ENCODE results near the gene RPS6KA1. TPM values are rescaled to one million over a fixed set of nuclear protein-coding genes. Genes with fewer than 3 reads are reported as not detected.

RPS6KA1 gene
- total RNA-seq, 1 donor from 2014 or later: 4.6 TPM

GRCh38 chr1:26546819-26547218 is 17.3 kb downstream of the RPS6KA1 start:
- intact Hi-C loops (cut with micrococcal nuclease): no loop called here
- no peak for DNase-seq
- no peak for ATAC-seq

DNA sequence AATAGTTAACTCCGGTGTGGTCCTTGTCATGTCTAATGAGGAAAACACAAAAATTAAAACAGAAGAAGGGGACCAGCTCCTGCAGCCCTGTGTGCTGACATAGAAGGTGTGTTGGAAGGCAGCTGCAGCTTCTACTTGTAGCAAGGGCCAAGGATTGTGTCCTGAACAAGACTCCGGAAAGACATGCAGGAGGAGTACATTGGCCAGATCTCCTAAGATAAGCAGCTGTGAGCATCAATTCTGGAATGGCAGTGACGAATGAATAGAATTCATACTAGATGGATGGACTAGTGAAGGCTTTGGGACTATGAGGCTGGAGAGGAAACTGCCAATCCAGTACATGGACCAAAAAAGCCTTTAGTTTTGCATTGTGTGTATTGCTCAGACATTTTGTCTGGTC is 19.3 kb downstream of the RPS6KA1 start:
- intact Hi-C loops (cut with micrococcal nuclease): no loop called here
- ATAC-seq: no peak

GRCh38 chr1:26550946-26551345 is 21.4 kb downstream of the RPS6KA1 start:
- intact Hi-C loops (cut with micrococcal nuclease): no loop called here
- no peak for ATAC-seq
- DNase-seq: no peak

More for the DNA sequence above, 19.3 kb downstream of the RPS6KA1 start:
- DNase-seq: no peak

DNA sequence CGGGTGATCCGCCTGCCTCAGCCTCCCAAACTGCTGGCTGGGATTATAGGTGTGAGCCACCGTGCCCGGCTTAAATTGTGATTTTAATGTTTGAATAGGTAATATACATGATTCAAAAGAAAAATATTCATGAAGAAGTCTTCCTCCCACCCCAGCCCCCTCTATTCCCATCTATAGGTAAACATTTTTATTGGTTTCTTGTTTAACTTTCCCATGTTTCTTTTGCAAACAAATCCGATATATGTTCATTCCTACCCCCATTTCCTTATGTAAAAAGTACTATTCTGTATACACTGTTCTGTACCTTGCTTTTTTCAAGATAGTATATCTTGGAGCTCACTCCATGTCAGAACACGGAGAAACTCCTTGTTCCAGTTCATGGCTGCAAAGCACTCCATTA is 23.2 kb downstream of the RPS6KA1 start:
- DNase-seq (no peak), ATAC-seq (no peak)
- intact Hi-C loops (cut with micrococcal nuclease): no loop called here

DNA sequence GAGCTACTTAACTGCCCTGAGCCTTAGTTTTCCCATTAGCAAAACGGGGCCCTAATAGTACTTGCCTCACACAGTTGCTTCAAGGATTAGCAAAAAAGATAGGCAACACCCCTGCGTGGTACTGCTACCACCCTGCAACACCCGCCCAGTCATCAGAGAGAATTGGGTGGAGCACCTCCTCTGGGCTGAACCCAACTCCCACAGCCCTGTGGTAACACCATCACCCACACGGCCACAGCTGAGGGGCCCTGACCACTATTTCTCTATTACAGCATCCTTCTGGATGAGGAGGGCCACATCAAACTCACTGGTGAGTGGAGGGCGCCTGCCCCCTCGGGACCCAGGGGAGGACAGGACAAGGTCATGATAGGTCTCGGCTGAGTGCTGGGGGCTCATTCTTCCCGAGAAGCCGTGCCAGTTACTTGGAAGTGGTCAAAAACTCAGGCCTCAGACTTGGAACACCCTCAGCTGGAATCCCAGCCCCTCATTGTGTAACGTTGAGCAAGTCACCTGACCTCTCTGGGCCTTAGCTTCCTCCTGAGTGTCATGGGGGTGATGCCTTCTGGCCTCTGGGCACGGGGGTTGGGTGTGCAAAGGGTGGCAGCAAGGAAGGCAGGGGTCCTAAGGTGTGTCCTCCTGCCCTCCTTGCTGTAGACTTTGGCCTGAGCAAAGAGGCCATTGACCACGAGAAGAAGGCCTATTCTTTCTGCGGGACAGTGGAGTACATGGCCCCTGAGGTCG is 24.6 kb downstream of the RPS6KA1 start:
- no peak for DNase-seq
- intact Hi-C loops (cut with micrococcal nuclease): no loop called here
- ATAC-seq: no peak

DNA sequence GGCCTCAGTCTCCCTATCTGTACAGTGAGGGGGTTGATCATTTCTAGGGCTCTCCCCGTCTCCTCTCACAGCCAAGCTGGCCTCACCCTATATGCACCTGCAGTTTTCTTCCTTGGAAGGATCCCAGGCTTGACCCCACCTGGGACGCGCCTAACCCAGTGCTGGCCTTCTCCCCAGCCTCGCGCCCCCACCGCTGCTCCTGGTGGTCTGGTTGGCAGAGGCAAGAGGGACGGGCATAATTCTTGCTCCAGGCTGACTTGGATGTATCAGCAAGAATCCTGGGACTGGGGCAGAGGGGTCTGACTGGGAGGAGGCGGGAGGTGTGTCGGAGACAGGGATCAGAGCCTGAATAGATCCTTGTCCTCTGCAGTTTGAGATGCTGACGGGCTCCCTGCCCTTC is 25.2 kb downstream of the RPS6KA1 start:
- ATAC-seq (no peak), DNase-seq (no peak)
- intact Hi-C loops (cut with micrococcal nuclease): no loop called here

- intact Hi-C loops (cut with micrococcal nuclease): no loop called here
- DNase-seq: no peak
- ATAC-seq: no peak
These were observed 26.0 kb downstream of the RPS6KA1 start for GRCh38 chr1:26555550-26555981.

DNA sequence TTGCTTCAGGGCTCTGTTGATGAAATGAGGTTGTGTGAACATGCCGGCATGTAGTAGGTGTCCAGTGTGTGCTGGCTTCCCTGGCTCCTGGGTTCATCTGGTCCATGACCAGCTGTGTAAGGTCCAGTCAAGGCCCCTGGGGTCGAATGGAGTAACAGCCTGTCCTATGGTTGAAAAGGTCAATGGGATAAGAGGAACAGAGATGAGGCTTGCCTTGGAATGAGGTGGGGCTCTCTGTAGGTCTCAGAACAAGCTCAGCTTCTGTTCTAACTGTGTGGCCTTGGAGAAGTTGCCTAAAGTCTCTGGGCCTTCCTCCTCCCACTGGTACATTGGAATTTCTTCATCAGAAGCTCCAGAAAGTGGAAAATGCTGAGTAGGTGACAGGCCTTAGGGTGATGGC is 26.6 kb downstream of the RPS6KA1 start:
- DNase-seq: no peak
- intact Hi-C loops (cut with micrococcal nuclease): no loop called here
- ATAC-seq: no peak

DNA sequence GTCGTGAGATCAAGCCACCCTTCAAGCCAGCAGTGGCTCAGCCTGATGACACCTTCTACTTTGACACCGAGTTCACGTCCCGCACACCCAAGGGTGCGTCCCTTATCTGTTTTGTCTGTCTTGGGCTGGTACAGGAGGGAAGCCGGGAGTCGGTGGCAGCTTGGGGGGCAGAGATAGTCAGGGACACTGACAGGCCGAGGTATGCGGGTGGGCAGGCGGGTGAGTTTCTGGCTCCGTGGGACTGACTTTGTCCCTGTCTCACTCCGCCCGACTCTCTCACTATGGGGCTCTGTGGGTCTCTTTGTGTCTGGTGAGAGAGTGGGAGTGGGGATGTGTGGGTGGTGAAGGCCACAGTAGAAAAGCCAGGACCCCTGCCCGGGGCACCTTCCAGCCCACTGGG is 27.4 kb downstream of the RPS6KA1 start:
- ATAC-seq (no peak), DNase-seq (no peak)
- intact Hi-C loops (cut with micrococcal nuclease): no loop called here

DNA sequence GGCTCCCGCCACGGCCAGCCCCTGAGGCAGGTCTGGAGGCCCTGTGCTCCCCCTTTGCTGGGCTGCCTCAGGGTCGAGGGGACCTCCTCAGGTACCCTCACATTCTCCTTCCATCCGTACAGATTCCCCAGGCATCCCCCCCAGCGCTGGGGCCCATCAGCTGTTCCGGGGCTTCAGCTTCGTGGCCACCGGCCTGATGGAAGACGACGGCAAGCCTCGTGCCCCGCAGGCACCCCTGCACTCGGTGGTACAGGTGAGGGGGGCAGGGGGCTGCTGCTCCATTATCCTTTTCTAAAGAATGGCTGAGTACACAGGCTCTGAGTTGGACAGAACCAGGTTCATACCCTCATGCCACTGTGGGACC is 29.1 kb downstream of the RPS6KA1 start:
- no peak for ATAC-seq
- DNase-seq: no peak
- intact Hi-C loops (cut with micrococcal nuclease): no loop called here

GRCh38 chr1:26560403-26560780 is 30.8 kb downstream of the RPS6KA1 start:
- intact Hi-C loops (cut with micrococcal nuclease): no loop called here
- no peak for ATAC-seq
- no peak for DNase-seq

DNA sequence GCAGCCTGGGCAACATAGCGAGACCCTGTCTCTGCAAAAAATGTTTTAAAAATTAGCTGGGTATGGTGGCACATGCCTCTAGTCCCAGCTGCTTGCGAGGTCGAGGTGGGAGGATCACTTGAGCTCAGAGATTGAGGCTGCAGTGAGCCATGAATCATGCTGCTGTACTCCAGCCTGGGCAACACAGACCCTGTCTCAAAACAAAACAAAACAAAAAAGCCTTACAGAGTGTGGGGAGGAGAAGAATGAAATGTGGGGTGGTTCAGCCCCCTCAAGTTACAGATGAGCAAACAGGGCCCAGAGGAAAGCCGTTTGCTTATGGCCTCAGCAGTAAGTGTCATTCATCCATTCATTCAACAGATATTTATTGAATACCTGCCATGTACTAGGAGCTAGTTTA is 40.7 kb downstream of the RPS6KA1 start:
- ATAC-seq (no peak), DNase-seq (no peak)
- intact Hi-C loops (cut with micrococcal nuclease): no loop called here

DNA sequence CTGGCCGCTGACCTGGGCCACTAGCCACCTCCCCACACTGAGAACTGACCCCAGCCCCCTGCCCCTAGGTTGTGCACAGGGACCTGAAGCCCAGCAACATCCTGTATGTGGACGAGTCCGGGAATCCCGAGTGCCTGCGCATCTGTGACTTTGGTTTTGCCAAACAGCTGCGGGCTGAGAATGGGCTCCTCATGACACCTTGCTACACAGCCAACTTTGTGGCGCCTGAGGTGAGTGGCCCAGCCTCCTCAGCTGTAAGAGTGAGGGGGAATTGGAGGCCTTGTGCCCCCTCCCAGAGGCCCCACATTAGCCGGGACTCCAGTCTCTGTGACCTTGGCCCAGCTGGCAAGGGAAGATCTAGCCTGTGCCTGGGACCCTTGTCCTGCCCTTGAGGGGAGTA is 41.8 kb downstream of the RPS6KA1 start:
- no peak for DNase-seq
- ATAC-seq: no peak

DNA sequence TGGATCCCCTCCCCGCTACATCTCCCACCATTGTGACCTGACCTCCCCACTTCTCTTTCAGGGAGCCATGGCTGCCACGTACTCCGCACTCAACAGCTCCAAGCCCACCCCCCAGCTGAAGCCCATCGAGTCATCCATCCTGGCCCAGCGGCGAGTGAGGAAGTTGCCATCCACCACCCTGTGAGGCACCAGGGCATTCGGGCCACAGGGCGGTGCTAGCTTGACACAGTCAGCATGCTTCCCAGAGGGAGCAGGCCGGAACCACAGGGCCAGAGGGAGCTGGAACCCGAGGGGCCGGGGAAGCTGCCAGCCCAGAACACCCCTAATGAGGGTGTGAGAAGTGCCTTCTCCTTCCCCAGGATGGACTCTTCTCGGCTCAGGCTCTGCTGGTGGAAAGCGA is 44.5 kb downstream of the RPS6KA1 start:
- no peak for DNase-seq
- intact Hi-C loops (cut with micrococcal nuclease): no loop called here
- ATAC-seq: no peak

More for the DNA sequence above, 41.8 kb downstream of the RPS6KA1 start:
- intact Hi-C loops (cut with micrococcal nuclease): no loop called here

DNA sequence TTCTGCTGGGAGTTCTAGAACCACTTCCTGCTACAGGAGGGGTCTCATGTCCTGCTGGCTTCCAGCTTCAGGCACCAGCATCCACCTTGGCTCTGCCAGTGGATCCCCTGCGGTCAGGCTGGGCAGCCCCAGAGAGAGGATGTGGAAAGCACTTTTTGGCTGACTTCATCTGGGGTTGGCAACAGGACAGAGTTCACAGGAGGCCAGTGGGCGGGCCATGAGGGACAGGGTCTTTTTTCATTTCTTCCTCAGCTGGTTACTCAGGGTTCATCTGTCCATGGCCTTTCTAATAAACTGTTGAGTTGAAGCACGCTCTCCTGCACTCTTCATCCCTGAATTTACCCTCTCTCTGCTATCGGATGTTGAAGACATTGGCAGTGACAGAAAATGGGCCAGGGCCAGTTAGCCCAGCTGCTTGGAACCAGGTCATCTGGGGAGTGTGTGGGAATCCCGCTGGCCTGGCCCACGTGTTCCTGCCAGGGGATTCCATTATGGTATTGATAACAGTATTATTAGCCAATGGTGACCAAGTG is 45.2 kb downstream of the RPS6KA1 start:
- peak; percentile 49 for DNase-seq
- intact Hi-C loops (cut with micrococcal nuclease): no loop called here

DNA sequence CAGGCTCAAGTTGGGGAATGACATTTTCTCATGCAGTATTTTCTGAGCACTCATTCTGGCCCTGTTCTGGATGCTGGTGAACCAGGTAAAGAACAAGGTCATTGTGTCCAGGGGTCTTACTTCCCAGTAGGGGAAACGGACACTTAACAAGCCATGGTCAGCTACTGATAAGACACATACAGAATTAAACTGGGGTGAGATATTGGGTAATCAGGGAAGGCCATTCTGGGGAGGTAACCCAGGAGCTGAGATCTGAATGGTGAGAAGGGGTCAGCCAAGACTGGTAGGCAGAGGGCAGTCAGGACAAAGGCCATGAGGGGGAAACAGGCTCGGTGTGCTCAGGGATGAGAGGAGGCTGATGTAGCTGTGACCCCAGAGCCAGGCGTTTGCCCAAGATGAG is 45.8 kb downstream of the RPS6KA1 start:
- intact Hi-C loops (cut with micrococcal nuclease): no loop called here
- no peak for DNase-seq
- ATAC-seq: no peak

More for the DNA sequence above, 45.2 kb downstream of the RPS6KA1 start:
- ATAC-seq: peak; percentile 71

GRCh38 chr1:26578167-26578566 is 48.6 kb downstream of the RPS6KA1 start:
- DNase-seq (no peak), ATAC-seq (no peak)
- intact Hi-C loops (cut with micrococcal nuclease): no loop called here

DNA sequence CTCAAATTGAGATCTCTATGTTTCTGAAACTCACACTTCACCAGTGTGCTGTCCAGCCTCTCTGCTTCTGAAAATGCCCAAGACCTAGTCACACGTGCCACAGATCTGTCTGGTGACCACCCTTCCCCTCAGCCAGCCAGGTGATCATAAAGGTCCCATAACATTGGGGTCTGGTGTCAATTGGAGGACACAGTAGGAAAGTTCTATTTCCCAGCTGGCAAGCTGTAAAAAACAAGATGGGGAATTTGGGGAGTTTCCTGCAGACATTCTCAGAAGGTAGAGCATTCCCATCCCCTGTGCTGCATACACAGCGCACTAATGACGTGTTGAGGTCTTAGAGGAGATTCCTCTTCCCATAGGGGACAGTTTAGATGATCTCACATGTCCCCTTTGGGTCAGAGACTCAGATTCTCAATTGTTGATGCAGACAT is 50.1 kb downstream of the RPS6KA1 start:
- intact Hi-C loops (cut with micrococcal nuclease): no loop called here
- DNase-seq (no peak), ATAC-seq (no peak)

GRCh38 chr1:26580116-26580515 is 50.6 kb downstream of the RPS6KA1 start:
- intact Hi-C loops (cut with micrococcal nuclease): no loop called here
- DNase-seq: no peak
- no peak for ATAC-seq

GRCh38 chr1:26581287-26581651 is 51.7 kb downstream of the RPS6KA1 start:
- ATAC-seq (no peak), DNase-seq (no peak)
- intact Hi-C loops (cut with micrococcal nuclease): no loop called here

- ATAC-seq (no peak), DNase-seq (no peak)
- intact Hi-C loops (cut with micrococcal nuclease): no loop called here
These were observed 52.7 kb downstream of the RPS6KA1 start for GRCh38 chr1:26582053-26582835.
